CD14-positive monocyte (primary cell): ENCODE results near the gene PANX2. TPM values are rescaled to one million over a fixed set of nuclear protein-coding genes. Genes with fewer than 3 reads are reported as not detected.

Experiments
- DNase-seq, 3 donors: peaks; one replicate each; pipeline ENCODE4 v3.0.0-alpha.2; 2011 to 2022
- H2AFZ ChIP-seq: 2 replicates; pipeline ENCODE4 v1.6.0; 2012; ENCODE audit warnings: mild to moderate bottlenecking, low read depth, low read length, inconsistent platforms; ENCODE audit not compliant: insufficient read depth, poor library complexity, severe bottlenecking
- H3K27ac ChIP-seq, 2 donors: 1 replicate in 1 of 2; 2 replicates in 1 of 2; pipeline ENCODE4 v1.5.1; 2012 to 2013; ENCODE audit warnings: low read length in 2 of 2, control low read depth in 1 of 2, inconsistent platforms in 1 of 2, low read depth in 1 of 2, mild to moderate bottlenecking in 1 of 2
- H3K27me3 ChIP-seq, 2 donors: one replicate each; pipeline versions ENCODE4 v1.6.0 to v1.6.1; 2011 to 2013; ENCODE audit warnings: low read length in 2 of 2; ENCODE audit not compliant: control insufficient read depth in 2 of 2, insufficient read depth in 2 of 2
- H3K36me3 ChIP-seq, 2 donors: replicated peaks in 1 of 2; 1 replicate in 1 of 2; 2 replicates in 1 of 2; pipeline versions ENCODE4 v1.5.1 to v1.6.1; 2012 to 2013; ENCODE audit warnings: low read length in 2 of 2, control low read depth in 1 of 2, inconsistent platforms in 1 of 2, mild to moderate bottlenecking in 1 of 2; ENCODE audit not compliant: insufficient read depth in 2 of 2, control insufficient read depth in 1 of 2
- H3K4me1 ChIP-seq, 2 donors: 1 replicate in 1 of 2; 2 replicates in 1 of 2; pipeline versions ENCODE4 v1.5.1 to v1.6.1; 2012 to 2013; ENCODE audit warnings: low read length in 2 of 2, control low read depth in 1 of 2, inconsistent platforms in 1 of 2, mild to moderate bottlenecking in 1 of 2, moderate library complexity in 1 of 2; ENCODE audit not compliant: insufficient read depth in 2 of 2, control insufficient read depth in 1 of 2
- H3K4me2 ChIP-seq: replicated peaks from 2 replicates; pipeline ENCODE3; 2012; ENCODE audit warnings: low read length, moderate library complexity, mild to moderate bottlenecking; ENCODE audit not compliant: poor library complexity, severe bottlenecking; ENCODE audit errors: extremely low read depth
- H3K4me3 ChIP-seq, 3 experiments: fragments of 200-600 bp in 1 of 3; sonication (generic) in 1 of 3; replicated peaks in 1 of 3; 1 replicate in 2 of 3; 2 replicates in 1 of 3; pipeline ENCODE4 v1.5.1; 2011 to 2013; ENCODE audit warnings: low read length in 3 of 3, mild to moderate bottlenecking in 3 of 3, control low read depth in 2 of 3, low read depth in 2 of 3, inconsistent platforms in 1 of 3, moderate library complexity in 1 of 3
- H3K79me2 ChIP-seq: 2 replicates; pipeline ENCODE4 v1.6.0; 2012; ENCODE audit warnings: mild to moderate bottlenecking, control low read depth, inconsistent platforms, low read length, moderate library complexity; ENCODE audit not compliant: insufficient read depth
- H3K9ac ChIP-seq: 2 replicates; pipeline ENCODE4 v1.6.0; 2017; ENCODE audit warnings: low read length, mild to moderate bottlenecking; ENCODE audit not compliant: insufficient read depth, poor library complexity, severe bottlenecking
- H3K9me3 ChIP-seq, 2 donors: replicated peaks in 1 of 2; 1 replicate in 1 of 2; 2 replicates in 1 of 2; pipeline versions ENCODE4 v1.5.1 to v1.6.1; 2012 to 2013; ENCODE audit warnings: low read length in 2 of 2, control low read depth in 1 of 2; ENCODE audit not compliant: control insufficient read depth in 1 of 2, insufficient read depth in 1 of 2
- H4K20me1 ChIP-seq: 2 replicates; pipeline ENCODE4 v1.6.0; 2012; ENCODE audit warnings: mild to moderate bottlenecking, low read length, control low read depth, moderate library complexity; ENCODE audit not compliant: insufficient read depth
- H3K27ac Mint-ChIP-seq, 7 donors: one replicate each; pipeline ENCODE4 v1.8.0; 2020; ENCODE audit warnings: mild to moderate bottlenecking in 7 of 7, mixed read lengths in 7 of 7, moderate library complexity in 6 of 7, inconsistent platforms in 2 of 7
- H3K27me3 Mint-ChIP-seq, 3 donors: one replicate each; pipeline ENCODE4 v1.8.0; 2021 to 2022; ENCODE audit warnings: low read depth in 3 of 3, mild to moderate bottlenecking in 3 of 3, mixed read lengths in 3 of 3, moderate library complexity in 3 of 3, inconsistent platforms in 1 of 3
- H3K36me3 Mint-ChIP-seq, 2 donors: one replicate each; pipeline ENCODE4 v1.8.0; 2020; ENCODE audit warnings: mixed read lengths in 2 of 2, inconsistent platforms in 1 of 2, mild to moderate bottlenecking in 1 of 2
- H3K4me1 Mint-ChIP-seq: one replicate; pipeline ENCODE4 v1.8.0; 2020; ENCODE audit warnings: mild to moderate bottlenecking, mixed read lengths
- H3K4me3 Mint-ChIP-seq, 2 donors: one replicate each; pipeline ENCODE4 v1.8.0; 2020; ENCODE audit warnings: mild to moderate bottlenecking in 2 of 2, mixed read lengths in 2 of 2, moderate library complexity in 1 of 2
- H3K9me3 Mint-ChIP-seq, 7 donors: one replicate each; pipeline ENCODE4 v1.8.0; 2020 to 2022; ENCODE audit warnings: mixed read lengths in 7 of 7, mild to moderate bottlenecking in 6 of 7, moderate library complexity in 6 of 7, inconsistent platforms in 2 of 7
- CTCF ChIP-seq: fragments of 200-600 bp; IDR thresholded peaks from one replicate; pipeline ENCODE4 v1.8.0; 2022; ENCODE audit warnings: antibody characterized with exemption, mild to moderate bottlenecking
- WGBS: methylation state at CpG from one replicate; pipeline ENCODE4 v1.1.5; 2013; ENCODE audit warnings: missing lambda C conversion rate; ENCODE audit not compliant: insufficient coverage; 5-methylcytosine and 5-hydroxymethylcytosine counted together
- intact Hi-C, 2 donors: fragments of 100-400 bp; cut with micrococcal nuclease; formaldehyde crosslinking; loops; one replicate each; pipeline versions ENCODE4 v1.15.0 to v1.15.1; 2023
- polyA plus RNA-seq, 3 donors: library from polyadenylated mRNA; depleted of rRNA in 1 of 3; unstranded in 2 of 3; stranded (reverse) in 1 of 3; fragments of 300-500 nt in 2 of 3; fragments of >200 nt in 1 of 3; fragmentation: Illumina TruSeq in 2 of 3; gene quantifications; 1 replicate in 2 of 3; 2 replicates in 1 of 3; pipeline ENCODE4 v1.2.3, GENCODE V29; 2012 to 2021

Gene PANX2
- polyA plus RNA-seq, 3 donors: 0.05 to 6.0 TPM; not detected in 1

DNA sequence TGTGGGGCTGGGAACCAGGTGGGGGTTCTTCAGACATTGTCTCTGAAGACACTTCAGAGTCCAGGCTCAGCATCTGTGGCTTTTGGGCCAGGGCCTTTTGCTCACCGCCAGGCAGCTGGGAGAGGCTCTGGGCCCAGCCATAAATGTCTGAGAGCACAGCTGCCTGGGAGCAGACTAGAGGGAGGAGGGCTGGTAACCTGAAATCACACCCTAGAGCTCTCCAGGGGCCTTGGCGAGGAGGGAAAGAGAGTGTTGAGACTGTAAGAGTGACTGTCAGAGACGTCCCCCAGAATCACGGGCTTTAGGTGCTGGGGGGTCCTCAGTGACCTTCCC, 19.3 kb downstream of the PANX2 start:
- no peak for DNase-seq
- Histone ChIP-seq H2AFZ (no peak overlapping the region), H4K20me1 (no peaks in the 10 kb centered on the region), H3K9me3 (no peaks in the 10 kb centered on the region), H3K27me3 (no peaks in the 10 kb centered on the region), H3K9ac (peak overlapping the region; percentile 95), H3K36me3 (peaks cover 19% of the 10 kb centered on the region in 2 donors), H3K4me3 (peak overlapping the region; percentile 21 to 71 (median 57)), H3K4me1 (peaks cover 69 to 82% of the 10 kb centered on the region in 2 donors), H3K79me2 (peaks cover 76% of the 10 kb centered on the region), H3K27ac (peak overlapping the region; percentile 99 to 100), H3K4me2 (peak overlapping the region; percentile 70)
- intact Hi-C loops: loop anchor here in 1 of 2 donors (2.0 to 5.0 kb wide), 2 partner anchors 253 to 342 kb away; partner anchors contain the start of gene TYMP
- Mint-ChIP-seq H3K4me1 (peaks cover 57% of the 10 kb centered on the region), H3K27ac (peak overlapping the region; percentile 98 to 100 (median 100)), H3K36me3 (peaks cover 24 to 36% of the 10 kb centered on the region in 2 donors), H3K27me3 (peaks cover 0 to 2% (median 0%) of the 10 kb centered on the region in 3 donors), H3K9me3 (no peaks in the 10 kb centered on the region), H3K4me3 (peak overlapping the region; percentile 83 to 89)
- no peak for TF ChIP-seq CTCF
- WGBS: 6% methylated on average over 4 of the region's 4 CpGs

- peak; percentile 91 to 97 (median 94) for DNase-seq
- Mint-ChIP-seq H3K4me1 (peaks cover 56% of the 10 kb centered on the region), H3K27me3 (peaks cover 0 to 2% (median 1%) of the 10 kb centered on the region in 3 donors), H3K9me3 (no peaks in the 10 kb centered on the region), H3K4me3 (peak overlapping the region; percentile 83 to 89), H3K36me3 (peaks cover 29 to 41% of the 10 kb centered on the region in 2 donors), H3K27ac (peak overlapping the region; percentile 98 to 100 (median 100))
- WGBS: under 1% methylated on average over 40 of the region's 43 CpGs
- H3K27ac ChIP-seq: peak overlapping the region; percentile 99 to 100
- H3K27me3 ChIP-seq: no peaks in the 10 kb centered on the region
- H2AFZ ChIP-seq: no peak overlapping the region
- peak; percentile 51 for TF ChIP-seq CTCF
- peaks cover 79% of the 10 kb centered on the region for H3K79me2 ChIP-seq
- H3K36me3 ChIP-seq: peaks cover 24% of the 10 kb centered on the region in 2 donors
- no peaks in the 10 kb centered on the region for H3K9me3 ChIP-seq
- H3K4me2 ChIP-seq: peak overlapping the region; percentile 70
- no peaks in the 10 kb centered on the region for H4K20me1 ChIP-seq
- peak overlapping the region; percentile 95 for H3K9ac ChIP-seq
- H3K4me1 ChIP-seq: peaks cover 65 to 77% of the 10 kb centered on the region in 2 donors
- peak overlapping the region; percentile 21 to 71 (median 57) for H3K4me3 ChIP-seq
- intact Hi-C loops: loop anchor here in 1 of 2 donors (2.0 kb wide), 1 partner anchor 254 kb away; no protein-coding TSS in a partner anchor
These were observed 19.8 kb downstream of the PANX2 start for GRCh38 chr22:50190182-50190940.
